Right lobe of liver (tissue), 4 donors: ENCODE data around the gene HRH2.

ENCODE experiments used
- POLR2A ChIP-seq: fragments of 450-650 bp; IDR thresholded peaks from one replicate; pipeline ENCODE4 v1.6.1; 2017; ENCODE audit warnings: antibody characterized with exemption, mild to moderate bottlenecking
- TF ChIP-seq, protein P1 (sequence below), 4 donors: fragments of 200-600 bp in 3 of 4; fragments of 450-650 bp in 1 of 4; IDR thresholded peaks; one replicate each; pipeline versions ENCODE4 v1.5.1 to v1.8.0; 2016 to 2022; ENCODE audit warnings: antibody characterized with exemption in 4 of 4, mild to moderate bottlenecking in 2 of 4
- donor health status: DM: no; HTN: no; CAD: no.
- donor health status: DM: no; HTN: no; CAD: no.
- donor health status: DM: no; HTN: yes; CAD: no.

DNA sequence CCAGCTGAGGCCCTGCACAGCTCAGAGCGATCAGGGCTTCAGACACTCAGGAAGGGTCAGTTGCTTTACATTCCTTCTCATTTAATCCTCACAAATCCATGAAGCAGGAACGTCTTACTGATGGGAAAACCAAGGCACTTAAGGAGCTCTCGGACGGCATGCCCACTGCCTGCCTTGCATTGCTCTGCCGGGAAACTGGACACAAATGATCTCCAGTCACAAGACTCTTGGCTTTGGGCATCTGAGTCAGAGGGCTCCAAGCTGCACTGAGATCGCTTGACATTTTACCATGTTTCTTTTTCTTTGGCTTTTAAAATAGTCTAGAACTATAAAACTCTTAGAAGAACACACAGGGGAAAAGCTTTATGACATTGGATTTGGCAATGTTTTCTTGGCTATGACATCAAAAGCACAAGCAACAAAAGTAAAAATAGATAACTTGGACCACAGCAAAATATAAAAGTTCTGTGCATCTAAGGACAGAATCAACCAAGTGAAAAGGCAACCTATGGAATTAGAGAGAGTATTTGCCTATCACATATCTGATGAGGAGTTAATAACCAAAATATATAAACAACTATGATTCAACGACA lies 43.6 kb upstream of the HRH2 start:
- no peak for TF ChIP-seq POLR2A
- TF ChIP-seq, protein P1, sequence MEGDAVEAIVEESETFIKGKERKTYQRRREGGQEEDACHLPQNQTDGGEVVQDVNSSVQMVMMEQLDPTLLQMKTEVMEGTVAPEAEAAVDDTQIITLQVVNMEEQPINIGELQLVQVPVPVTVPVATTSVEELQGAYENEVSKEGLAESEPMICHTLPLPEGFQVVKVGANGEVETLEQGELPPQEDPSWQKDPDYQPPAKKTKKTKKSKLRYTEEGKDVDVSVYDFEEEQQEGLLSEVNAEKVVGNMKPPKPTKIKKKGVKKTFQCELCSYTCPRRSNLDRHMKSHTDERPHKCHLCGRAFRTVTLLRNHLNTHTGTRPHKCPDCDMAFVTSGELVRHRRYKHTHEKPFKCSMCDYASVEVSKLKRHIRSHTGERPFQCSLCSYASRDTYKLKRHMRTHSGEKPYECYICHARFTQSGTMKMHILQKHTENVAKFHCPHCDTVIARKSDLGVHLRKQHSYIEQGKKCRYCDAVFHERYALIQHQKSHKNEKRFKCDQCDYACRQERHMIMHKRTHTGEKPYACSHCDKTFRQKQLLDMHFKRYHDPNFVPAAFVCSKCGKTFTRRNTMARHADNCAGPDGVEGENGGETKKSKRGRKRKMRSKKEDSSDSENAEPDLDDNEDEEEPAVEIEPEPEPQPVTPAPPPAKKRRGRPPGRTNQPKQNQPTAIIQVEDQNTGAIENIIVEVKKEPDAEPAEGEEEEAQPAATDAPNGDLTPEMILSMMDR (IDR thresholded peaks at IDR 0.05) = no peak
